Measurements from ENCODE around the gene CHST12. TPM values are rescaled to one million over a fixed set of nuclear protein-coding genes. Genes with fewer than 3 reads are reported as not detected.

CHST12 gene
- total and polyA plus RNA-seq, 10 of the 15 experiments (the other 5 are each of a cell fraction or from before 2014, with no cell fraction given): 0.05 to 14.2 (median 3.3) TPM

DNA sequence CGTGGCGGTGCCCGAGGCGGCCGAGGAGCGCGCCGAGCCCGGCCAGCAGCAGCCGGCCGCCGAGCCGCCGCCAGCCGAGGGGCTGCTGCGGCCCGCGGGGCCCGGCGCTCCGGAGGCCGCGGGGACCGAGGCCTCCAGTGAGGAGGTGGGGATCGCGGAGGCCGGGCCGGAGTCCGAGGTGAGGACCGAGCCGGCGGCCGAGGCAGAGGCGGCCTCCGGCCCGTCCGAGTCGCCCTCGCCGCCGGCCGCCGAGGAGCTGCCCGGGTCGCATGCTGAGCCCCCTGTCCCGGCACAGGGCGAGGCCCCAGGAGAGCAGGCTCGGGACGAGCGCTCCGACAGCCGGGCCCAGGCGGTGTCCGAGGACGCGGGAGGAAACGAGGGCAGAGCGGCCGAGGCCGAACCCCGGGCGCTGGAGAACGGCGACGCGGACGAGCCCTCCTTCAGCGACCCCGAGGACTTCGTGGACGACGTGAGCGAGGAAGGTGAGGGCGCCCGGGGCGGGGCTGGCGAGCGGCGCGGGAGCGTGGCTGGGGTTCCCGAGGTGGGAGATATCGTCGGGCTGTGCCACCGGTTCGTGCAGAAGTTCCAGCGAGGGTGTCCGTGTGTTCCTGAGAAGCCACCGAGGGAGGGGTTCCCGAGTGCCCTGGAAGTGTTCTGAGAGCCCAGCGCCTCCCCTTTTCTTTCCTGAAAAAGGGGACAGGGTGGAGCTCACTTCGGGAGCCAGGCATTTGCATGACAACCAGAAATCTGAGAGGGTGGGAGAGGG is 48.3 kb upstream of the CHST12 start (continued):
- TF ChIP-seq SUZ12 (IDR thresholded peaks at IDR 0.05; ENCODE audit: unreplicated experiment) (no peak), NR2C2 (IDR thresholded peaks at IDR 0.05; ENCODE audit: borderline replicate concordance, control insufficient read depth, insufficient read length, low read depth) (no peak), POLR2AphosphoS2 (IDR thresholded peaks at IDR 0.05; ENCODE audit: low read depth, low read length) (no peak), SREBF2 (IDR thresholded peaks at IDR 0.05; ENCODE audit: low read length) (no peak), EED (IDR thresholded peaks at IDR 0.05; ENCODE audit: low read depth) (no peak), ATF7 (IDR thresholded peaks at IDR 0.05; ENCODE audit: low read depth) (no peak), EZH2 (IDR thresholded peaks at IDR 0.05; ENCODE audit: borderline replicate concordance, control insufficient read depth, low read depth, low read length) (no peak), ZZZ3 (IDR thresholded peaks at IDR 0.05; ENCODE audit: control insufficient read depth, insufficient read length, low read depth) (no peak), CHD4 (IDR thresholded peaks at IDR 0.05) (no peak), ZNF622 (IDR thresholded peaks at IDR 0.05) (no peak), POLR2A (IDR thresholded peaks at IDR 0.05; ENCODE audit: low read depth, low read length) (peak; percentile 55)
- TF ChIP-seq, protein P1, sequence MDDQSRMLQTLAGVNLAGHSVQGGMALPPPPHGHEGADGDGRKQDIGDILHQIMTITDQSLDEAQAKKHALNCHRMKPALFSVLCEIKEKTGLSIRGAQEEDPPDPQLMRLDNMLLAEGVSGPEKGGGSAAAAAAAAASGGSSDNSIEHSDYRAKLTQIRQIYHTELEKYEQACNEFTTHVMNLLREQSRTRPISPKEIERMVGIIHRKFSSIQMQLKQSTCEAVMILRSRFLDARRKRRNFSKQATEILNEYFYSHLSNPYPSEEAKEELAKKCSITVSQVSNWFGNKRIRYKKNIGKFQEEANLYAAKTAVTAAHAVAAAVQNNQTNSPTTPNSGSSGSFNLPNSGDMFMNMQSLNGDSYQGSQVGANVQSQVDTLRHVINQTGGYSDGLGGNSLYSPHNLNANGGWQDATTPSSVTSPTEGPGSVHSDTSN (IDR thresholded peaks at IDR 0.05; ENCODE audit: insufficient replicate concordance, low read depth, low read length): no peak
- TF ChIP-seq, protein P2, sequence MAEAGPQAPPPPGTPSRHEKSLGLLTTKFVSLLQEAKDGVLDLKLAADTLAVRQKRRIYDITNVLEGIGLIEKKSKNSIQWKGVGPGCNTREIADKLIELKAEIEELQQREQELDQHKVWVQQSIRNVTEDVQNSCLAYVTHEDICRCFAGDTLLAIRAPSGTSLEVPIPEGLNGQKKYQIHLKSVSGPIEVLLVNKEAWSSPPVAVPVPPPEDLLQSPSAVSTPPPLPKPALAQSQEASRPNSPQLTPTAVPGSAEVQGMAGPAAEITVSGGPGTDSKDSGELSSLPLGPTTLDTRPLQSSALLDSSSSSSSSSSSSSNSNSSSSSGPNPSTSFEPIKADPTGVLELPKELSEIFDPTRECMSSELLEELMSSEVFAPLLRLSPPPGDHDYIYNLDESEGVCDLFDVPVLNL (IDR thresholded peaks at IDR 0.05; ENCODE audit: low read depth, low read length): no peak
- TF ChIP-seq, protein P3, sequence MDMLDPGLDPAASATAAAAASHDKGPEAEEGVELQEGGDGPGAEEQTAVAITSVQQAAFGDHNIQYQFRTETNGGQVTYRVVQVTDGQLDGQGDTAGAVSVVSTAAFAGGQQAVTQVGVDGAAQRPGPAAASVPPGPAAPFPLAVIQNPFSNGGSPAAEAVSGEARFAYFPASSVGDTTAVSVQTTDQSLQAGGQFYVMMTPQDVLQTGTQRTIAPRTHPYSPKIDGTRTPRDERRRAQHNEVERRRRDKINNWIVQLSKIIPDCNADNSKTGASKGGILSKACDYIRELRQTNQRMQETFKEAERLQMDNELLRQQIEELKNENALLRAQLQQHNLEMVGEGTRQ (IDR thresholded peaks at IDR 0.05; ENCODE audit: borderline replicate concordance, low read depth, low read length): no peak
- TF ChIP-seq, protein P4, sequence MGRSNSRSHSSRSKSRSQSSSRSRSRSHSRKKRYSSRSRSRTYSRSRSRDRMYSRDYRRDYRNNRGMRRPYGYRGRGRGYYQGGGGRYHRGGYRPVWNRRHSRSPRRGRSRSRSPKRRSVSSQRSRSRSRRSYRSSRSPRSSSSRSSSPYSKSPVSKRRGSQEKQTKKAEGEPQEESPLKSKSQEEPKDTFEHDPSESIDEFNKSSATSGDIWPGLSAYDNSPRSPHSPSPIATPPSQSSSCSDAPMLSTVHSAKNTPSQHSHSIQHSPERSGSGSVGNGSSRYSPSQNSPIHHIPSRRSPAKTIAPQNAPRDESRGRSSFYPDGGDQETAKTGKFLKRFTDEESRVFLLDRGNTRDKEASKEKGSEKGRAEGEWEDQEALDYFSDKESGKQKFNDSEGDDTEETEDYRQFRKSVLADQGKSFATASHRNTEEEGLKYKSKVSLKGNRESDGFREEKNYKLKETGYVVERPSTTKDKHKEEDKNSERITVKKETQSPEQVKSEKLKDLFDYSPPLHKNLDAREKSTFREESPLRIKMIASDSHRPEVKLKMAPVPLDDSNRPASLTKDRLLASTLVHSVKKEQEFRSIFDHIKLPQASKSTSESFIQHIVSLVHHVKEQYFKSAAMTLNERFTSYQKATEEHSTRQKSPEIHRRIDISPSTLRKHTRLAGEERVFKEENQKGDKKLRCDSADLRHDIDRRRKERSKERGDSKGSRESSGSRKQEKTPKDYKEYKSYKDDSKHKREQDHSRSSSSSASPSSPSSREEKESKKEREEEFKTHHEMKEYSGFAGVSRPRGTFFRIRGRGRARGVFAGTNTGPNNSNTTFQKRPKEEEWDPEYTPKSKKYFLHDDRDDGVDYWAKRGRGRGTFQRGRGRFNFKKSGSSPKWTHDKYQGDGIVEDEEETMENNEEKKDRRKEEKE (IDR thresholded peaks at IDR 0.05): no peak
- TF ChIP-seq, protein P5, sequence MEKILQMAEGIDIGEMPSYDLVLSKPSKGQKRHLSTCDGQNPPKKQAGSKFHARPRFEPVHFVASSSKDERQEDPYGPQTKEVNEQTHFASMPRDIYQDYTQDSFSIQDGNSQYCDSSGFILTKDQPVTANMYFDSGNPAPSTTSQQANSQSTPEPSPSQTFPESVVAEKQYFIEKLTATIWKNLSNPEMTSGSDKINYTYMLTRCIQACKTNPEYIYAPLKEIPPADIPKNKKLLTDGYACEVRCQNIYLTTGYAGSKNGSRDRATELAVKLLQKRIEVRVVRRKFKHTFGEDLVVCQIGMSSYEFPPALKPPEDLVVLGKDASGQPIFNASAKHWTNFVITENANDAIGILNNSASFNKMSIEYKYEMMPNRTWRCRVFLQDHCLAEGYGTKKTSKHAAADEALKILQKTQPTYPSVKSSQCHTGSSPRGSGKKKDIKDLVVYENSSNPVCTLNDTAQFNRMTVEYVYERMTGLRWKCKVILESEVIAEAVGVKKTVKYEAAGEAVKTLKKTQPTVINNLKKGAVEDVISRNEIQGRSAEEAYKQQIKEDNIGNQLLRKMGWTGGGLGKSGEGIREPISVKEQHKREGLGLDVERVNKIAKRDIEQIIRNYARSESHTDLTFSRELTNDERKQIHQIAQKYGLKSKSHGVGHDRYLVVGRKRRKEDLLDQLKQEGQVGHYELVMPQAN (conservative IDR thresholded peaks at IDR 0.05): peak; percentile 69; the same call in 1 of the 2 replicates
- TF ChIP-seq, protein P6, sequence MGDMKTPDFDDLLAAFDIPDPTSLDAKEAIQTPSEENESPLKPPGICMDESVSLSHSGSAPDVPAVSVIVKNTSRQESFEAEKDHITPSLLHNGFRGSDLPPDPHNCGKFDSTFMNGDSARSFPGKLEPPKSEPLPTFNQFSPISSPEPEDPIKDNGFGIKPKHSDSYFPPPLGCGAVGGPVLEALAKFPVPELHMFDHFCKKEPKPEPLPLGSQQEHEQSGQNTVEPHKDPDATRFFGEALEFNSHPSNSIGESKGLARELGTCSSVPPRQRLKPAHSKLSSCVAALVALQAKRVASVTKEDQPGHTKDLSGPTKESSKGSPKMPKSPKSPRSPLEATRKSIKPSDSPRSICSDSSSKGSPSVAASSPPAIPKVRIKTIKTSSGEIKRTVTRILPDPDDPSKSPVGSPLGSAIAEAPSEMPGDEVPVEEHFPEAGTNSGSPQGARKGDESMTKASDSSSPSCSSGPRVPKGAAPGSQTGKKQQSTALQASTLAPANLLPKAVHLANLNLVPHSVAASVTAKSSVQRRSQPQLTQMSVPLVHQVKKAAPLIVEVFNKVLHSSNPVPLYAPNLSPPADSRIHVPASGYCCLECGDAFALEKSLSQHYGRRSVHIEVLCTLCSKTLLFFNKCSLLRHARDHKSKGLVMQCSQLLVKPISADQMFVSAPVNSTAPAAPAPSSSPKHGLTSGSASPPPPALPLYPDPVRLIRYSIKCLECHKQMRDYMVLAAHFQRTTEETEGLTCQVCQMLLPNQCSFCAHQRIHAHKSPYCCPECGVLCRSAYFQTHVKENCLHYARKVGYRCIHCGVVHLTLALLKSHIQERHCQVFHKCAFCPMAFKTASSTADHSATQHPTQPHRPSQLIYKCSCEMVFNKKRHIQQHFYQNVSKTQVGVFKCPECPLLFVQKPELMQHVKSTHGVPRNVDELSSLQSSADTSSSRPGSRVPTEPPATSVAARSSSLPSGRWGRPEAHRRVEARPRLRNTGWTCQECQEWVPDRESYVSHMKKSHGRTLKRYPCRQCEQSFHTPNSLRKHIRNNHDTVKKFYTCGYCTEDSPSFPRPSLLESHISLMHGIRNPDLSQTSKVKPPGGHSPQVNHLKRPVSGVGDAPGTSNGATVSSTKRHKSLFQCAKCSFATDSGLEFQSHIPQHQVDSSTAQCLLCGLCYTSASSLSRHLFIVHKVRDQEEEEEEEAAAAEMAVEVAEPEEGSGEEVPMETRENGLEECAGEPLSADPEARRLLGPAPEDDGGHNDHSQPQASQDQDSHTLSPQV (IDR thresholded peaks at IDR 0.05): no peak

Data from GM12878 (cell line).